Stimulated activated CD4-positive, alpha-beta T cell treated with anti-CD3 and anti-CD28 coated beads, Interleukin-4, amount 100 ng/mL, for 1 hour (primary cell): ENCODE results near the gene MYMX.
"Not testable (repeated sequence)": the region's sequence is repeated elsewhere in the genome, so short reads cannot be mapped to it uniquely, and the experiment has no call there.

ENCODE experiments used
- DNase-seq: peaks from one replicate; pipeline ENCODE4 v3.0.0-alpha.2; 2020

Gene MYMX

DNA sequence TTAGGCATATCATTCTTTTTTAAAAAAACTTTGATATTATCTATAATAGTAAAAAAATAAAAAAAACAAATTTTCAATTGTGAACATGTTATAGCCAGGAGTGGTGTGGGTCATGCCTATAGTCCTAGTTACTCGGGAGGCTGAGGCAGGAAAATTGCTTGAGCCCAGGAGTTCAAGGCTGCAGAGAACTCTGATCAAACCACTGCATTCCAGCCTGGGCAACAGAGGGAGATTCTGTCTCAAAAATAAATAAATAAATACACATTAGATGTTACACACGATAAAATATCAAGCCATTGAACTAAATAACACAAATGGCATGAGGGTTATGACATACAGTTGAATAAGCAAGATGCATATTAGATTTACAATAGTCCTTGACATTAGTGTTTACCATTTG is 27.9 kb upstream of the MYMX start:
- DNase-seq: no peak

DNA sequence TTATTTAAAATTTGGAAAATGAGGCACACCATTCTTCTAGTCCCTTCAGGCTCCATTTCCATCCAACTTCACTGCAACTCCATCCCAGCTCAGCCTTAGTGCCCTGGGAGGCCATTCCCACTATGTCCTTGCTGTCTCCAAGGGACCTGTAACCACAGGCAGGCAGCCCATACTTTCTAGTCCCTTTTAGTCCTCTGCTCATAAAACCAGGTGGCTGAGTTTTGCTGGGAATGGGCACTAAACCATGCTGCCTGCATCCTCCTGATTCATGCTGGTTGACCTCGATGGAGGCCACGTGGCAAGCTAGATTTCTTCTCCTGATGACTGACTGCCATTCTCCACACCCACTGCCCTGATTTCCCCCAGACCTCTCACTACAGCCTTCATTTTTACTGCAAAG is 27.5 kb upstream of the MYMX start:
- DNase-seq: no peak

DNA sequence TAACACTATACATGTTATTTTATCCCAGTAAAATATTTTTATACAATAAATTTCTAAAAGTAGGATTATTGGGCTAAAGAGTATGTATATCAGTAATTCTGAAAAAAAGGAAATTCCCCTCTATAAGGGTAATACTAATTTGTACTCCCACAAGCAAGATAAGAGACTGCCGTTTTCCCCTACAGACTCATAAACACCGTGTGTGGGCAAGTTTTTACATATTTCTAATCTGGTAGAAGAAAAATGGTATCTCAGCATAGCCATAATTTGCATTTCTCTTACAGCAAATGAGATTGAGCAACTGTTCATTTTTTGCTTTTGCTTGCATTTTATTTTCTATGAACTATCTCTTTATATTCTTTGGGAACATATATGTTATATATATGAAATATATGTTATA is 26.0 kb upstream of the MYMX start:
- no peak for DNase-seq

DNA sequence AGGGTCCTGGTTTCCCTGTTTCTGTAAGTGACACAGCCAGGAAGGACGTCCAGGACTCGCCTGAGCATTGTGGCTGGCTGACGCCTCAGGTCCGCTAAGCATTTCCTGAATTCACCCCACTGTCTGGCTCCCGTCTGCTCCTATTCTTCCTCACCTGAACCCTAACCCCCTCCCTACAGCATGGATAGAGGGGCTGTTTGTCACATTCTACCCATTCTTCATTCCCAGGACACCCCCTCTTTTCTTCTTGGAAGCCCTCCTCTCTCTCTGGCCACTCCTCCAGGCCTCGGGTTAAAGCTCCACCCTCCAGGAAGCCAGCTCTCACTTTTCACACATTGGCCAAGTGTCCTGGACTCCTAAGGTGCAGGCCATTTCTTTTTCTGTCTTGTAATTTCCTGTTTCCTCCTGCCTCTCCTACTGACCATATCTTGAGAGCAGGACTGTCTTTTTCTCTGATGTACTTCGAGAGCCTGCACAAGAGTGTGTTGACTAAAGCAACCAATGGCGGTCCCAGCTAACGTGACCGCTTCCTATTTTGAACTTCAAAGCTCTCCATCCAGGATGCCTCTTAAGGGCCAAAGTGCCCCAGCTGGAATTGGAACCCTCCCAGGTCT is 24.2 kb upstream of the MYMX start:
- no peak for DNase-seq

DNA sequence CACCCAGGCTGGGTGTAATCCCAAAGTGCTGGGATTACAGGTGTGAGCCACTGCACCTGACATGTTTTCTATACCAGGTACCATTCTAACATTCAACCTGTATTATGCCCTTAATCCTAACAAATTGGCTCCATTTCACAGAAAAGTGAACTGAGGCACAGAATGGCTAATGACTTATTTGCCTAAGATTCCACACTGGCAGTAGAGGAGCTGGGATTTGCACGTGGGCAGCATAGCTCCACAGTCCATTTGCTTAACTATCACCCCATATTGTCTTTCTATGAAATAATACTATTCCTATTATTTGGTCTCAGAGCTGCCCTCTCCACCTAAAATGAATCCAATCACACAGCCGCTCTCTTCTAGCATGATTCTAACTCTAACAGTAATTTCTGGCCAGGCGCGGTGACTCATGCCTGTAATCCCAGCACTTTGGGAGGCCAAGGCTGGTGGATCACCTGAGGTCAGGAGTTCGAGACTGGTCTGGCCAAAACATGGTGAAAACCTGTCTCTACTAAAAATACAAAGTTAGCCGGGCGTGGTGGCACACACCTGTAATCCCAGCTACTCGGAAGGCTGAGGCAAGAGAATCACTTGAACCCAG is 23.3 kb upstream of the MYMX start:
- no peak for DNase-seq

DNA sequence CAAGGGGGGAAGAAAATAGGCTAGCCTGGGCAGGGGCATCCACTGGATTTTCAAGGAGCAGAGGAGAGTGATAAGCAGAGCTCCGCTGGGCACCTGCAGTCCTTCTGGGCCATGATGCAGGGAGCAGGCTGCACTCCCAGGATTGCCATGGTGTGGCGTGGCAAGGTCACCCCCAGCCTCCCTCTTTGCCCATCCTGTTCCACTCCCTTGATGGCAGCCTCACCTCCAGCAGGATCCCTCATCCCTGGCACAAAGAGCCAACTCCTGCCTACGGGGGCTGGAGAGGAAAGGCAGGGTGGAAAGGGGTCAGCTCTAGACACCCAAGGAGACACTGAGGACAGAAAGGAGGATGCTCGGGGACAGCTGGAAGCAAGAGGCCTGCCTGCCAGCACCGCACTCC is 22.4 kb upstream of the MYMX start:
- no peak for DNase-seq

DNA sequence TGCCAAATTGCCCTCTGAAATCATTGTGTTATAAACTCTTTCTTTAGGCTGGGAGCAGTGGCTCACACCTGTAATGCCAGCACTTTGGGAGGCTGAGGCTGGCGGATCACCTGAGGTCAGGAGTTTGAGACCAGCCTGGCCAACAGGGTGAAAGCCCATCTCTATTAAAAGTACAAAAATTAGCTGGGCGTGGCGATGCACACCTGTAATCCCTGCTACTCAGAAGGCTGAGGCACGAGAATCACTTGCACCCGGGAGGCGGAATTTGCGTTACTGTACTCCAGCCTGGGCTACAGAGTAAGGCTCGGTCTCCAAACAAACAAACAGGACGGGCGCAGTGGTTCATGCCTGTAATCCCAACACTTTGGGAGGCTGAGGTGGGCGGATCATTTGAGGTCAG is 20.4 kb upstream of the MYMX start:
- not testable (repeated sequence) for DNase-seq

DNA sequence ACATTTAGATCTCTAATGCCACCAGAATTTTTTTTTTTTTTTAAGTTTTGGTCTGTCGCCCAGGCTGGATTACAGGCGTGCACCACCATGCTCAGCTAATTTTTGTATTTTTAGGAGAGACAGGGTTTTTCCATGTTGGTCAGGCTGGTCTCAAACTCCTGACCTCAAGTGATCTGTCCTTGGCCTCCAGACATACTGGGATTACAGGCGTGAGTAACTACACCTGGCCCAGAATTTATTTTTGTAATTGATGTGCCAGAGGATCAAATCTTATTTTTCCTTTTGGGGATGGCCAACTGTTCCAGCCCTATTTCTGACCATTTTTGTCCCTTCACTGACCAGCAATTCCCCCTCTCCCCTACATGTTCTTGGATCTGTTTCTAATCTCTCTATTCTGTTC is 18.0 kb upstream of the MYMX start:
- no peak for DNase-seq

DNA sequence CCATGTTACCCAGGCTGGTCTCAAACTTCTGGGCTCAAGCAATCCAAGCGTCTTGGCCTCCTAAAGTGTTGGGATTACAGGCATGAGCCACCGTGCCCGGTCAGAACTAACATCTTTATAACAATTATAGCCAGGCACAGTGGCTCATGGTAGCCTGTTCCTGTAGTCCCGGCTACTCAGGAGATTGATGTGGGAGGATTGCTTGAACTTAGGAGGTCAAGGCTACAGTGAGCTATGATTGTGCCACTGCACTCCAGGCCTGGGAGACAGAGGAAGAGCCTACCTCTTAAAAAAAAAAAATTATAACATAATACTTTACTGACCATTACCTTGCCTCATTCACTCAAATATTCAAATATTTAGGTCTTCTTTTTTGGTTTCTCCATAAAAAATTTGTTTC is 16.8 kb upstream of the MYMX start:
- DNase-seq: no peak

DNA sequence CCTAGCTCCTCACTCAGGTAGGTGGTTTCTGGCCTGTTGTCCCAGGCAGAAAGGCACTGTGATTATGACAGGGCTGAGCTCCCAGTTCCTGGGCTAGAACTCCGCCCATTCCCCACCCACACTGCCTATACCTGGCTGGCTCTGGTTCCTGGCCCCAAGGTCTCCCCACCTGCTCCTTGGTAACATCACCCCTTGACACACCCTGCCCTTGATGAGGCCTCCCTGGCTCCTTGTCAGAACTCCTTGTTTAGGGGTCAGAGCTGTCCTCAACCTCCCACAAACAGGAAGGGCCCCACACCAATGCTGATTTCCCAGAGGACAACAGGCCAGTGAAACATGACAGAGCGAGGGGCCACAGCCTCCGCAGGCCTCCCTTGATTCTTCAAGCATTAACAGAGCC is 15.5 kb upstream of the MYMX start:
- no peak for DNase-seq

DNA sequence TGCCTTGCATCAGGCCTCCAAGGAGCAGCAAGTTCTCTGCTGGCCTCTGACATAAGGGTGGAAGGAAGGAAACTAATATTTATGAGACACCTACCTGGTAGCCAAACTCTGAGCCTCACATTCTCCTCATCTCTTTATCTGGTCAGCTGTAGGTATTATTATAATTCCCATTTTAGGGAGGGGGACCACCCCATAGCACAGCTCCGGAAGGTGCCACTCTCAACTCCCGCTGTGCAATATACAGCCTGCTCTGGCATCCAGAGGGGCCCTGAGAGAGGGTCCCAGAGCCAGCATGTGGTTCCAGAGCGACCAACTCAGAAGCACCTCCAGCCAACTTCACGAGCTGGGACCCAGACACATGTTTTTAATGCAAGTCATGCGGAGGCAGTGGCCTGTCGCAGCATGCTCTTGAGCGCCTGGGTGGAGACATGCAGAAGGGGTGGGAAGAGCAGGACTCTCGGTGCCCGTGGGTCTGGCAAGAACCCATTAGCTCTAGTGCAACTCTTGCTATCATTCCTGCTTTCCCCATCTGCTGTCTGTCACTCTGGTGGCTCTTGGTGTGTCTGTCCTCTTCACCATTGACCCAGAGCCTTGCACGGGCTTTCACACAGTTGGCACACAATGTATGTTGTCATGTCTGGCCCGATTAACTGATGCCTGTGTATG is 15.0 kb upstream of the MYMX start:
- no peak for DNase-seq

DNA sequence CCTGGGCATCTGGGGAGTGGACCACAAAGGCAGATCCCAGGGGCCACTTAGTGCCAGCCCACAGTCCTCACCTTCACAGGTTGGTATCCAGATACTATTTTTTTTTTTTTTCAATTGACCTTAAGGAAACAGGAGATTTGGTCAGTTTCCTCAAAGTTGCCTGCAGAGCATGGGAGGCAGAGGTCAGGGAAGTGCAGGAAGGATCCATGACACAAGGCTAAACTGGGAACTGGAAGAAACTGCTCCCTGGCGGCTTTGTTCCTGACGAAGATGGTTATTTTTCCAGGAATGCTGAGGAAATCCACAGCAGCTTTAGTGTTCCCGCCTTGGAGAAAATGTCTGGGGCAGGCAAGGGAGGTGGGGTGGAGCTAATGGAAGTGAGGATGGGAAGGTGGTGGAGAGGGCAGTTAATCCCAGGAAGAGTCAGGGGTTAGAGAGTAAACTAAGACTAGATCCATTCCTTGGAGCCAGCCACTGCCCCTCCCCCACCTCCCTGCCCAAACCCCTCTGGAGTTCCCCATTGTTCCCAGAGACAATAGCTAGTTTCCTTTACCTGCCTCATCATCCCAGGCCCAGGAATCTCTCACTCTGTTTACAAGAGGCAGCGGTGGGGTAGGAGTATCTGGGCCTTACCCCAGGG is 14.3 kb upstream of the MYMX start:
- no peak for DNase-seq

DNA sequence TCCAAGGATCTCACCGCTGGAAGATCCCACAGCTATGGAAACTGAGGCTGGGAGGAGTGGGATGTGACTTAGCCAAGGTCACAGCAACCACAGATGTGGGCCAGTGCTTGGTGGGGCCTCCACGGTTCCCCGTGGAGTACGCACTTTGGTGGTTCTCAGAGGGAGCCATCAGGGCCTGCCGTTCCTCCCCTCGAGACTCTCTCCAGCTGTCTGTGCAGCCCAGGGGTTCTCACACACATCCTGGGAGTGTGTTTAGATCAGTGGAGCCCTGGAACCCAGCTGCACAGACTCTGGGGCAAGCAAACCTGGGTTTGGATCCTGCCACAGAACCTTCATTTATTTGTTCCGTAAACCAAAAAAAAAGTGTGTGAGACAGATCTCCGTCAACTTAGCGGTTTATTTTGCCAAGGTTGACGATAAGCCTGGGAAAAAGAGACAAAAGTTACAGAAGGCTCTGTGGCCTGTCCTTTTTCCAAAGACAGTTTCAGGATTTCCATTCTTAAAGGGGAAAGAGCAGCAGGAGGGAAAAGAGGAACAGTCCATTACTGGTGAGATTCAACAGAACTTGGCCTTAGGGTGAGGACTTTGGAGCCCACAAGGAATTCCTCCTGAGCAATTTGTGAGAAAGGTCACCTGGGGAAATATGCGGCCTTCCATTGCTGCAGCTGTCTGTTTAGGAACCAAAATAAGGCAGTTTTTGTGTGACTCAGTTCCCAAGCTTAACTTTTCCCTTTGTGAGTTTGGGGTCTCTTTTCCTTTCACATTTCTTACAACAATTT is 13.6 kb upstream of the MYMX start:
- DNase-seq: no peak

DNA sequence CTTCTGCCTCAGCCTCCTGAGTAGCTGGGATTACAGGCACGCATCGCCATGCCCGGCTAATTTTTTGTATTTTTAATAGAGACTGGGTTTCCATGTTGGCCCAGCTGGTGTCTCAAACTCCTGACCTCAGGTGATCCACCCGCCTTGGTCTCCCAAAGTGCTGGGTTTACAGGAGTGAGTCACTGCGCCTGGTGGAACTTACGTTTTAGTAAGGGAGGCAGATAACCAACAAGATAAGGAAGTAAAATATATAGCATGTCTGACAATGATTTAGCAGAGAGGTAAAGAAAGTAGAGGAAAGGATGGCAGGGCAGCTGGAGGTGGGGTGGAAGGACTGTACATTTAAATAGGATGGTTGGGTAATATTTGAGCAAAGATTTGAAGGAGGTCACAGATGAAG is 12.8 kb upstream of the MYMX start:
- no peak for DNase-seq

DNA sequence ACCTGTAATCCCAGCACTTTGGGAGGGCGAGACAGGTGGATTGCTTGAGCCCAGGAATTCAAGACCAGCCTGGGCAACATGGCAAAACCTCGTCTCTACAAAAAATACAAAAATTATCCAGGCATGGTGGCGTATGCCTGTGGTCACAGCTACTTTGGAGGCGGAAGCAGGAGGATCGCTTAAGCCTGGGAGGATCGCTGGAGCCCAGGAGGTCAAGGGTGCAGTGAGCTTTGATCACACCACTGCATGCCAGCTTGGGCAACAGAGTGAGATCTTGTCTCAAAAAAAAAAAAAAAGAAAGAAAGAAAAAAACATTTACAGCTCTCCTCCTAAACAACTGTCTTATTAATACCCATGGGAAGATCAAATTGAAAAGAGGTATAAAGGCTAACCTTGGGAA is 8.8 kb upstream of the MYMX start:
- DNase-seq: no peak

DNA sequence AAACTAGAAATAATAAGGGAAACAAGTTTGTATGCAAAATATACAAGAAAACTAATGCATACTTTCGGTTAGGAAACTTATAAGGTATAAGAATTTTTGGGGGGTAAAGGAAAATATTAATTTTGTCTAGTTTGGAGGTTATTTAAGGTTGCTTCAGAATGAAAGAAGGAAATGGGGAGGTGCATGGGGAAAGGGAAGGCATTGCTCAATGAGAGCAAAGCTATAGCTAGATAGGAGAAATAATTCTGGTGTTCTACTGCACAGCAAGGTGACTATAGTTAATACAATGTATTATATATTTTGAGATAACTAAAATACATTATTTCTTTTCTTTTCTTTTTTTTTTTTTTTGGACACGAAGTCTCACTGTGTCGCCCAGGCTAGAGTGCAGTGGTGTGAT is 5.4 kb upstream of the MYMX start:
- DNase-seq: no peak

DNA sequence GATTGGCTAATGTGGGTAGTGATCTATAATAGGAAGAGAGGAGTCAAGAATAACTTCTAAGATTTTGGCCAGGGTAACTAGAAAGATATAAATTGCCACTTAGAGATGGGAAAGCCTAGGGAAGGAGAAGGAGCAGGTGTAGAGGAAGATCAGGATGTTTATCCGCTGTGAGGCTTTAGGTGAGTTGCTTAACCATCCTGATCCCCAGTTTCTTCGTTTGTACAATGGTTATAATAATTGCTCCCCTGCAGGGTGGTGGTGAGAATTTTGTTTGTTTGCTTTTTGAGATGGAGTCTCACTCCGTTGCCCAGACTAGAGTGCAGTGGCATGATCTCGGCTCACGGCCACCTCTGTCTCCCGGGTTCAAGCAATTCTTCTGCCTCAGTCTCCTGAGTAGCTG is 2.4 kb upstream of the MYMX start:
- DNase-seq: no peak

DNA sequence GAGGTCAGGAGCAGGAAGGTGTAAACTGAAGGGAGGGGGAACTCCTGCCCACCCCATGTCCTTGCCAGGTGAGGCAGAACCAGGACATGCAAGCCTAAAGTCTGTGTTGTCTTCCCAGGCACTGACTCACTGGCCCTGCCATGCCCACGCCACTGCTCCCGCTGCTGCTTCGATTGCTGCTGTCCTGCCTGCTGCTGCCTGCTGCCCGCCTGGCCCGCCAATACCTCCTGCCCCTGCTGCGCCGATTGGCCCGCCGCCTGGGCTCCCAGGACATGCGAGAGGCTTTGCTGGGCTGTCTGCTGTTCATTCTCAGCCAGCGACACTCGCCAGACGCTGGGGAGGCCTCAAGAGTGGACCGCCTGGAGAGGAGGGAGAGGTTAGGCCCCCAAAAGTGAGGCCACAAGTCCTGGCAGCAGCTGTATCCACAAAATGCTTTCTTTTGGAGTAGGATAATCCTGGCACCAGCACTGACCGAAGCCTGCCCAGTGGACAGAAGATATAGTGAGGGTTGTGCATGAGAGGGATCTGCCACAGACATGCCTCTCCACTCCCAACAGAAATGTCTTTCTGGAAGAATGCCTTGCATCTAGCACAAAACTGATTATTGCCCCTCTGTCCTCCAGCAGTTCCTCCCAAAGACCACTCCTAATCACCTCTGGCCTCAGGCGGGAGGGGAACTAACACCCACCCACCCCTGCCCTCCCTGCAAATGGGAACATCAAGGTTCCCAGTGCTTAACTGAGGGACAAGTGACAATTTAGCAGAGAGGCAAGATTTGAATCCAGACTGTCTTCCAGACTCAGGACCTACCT is 812 bp downstream of the MYMX start:
- DNase-seq: no peak

DNA sequence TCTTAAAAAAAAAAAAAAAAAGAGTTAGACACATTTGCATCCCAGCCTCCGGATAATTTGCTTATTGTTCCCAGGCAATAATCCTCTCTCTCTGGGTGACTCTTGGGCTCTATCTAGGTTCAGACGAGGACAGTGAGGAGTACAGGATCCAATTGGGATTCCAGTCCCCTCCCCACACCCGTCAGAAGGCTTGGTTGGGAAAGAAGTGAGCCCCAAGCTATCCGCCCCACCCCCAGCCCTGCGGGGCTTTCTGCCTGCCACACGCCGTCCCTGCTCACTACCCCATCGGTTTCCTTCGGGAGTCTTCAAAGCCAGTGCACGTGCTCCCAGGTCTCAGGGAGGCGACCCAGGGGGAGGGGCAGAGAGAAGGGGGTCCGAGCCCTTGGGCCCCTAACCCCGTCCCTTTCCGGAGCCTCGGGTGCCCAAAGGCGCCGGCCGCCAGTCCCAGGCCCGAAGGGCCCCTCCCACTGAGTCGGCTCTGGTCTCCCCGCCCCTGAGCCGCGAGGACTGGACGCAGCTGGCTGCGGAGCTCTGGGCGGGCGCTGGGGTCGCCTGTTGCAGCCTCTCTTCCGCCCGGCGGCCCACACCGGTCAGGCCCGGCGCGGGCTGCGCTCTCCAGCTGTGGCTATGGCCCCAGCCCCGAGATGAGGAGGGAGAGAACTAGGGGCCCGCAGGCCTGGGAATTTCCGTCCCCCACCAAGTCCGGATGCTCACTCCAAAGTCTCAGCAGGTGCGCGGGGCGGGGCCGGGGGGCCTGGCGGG is 2.5 kb downstream of the MYMX start:
- DNase-seq: peak; percentile 18

DNA sequence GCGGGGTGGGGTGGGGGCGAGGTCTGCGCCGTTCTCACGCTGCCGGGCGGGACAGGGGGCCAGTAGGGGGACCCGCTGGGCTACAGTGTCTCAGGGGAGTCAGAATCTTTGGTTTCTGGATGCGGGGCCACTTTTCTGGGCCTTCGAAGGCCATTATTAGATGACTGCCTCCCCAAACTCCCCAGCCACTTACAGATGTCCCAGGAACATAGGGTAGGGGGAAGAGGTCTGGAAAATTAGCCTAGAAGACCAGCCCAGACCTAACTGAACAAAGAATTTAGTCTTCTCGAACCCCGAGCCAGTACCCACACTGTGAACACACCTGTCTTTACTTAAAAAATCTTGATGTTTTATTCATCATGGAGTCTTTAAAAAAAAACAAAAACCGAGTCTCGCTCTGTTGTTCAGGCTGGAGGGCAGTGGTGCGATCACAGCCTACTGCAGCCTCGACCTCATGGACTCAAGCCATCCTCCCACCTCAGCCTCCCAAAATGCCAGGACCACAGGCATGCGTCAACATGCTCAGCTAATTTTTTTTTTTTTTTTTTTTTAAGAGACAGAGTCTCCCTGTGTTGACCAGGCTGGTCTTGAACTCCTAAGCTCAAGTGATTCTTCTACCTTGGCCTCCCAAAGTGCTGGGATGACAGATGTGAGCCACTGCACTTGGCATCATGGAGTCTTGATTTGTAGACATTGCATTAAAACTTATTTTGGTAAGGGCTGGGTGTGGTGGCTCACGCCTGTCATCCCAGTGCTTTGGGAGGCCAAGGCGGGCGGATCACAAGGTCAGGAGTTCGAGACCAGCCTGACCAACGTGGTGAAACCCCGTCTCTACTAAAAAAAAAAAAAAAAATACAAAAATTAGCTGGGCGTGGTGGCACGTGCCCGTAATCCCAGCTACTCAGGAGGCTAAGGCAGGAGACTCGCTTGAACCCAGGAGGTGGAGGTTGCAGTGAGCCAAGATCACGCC is 3.4 kb downstream of the MYMX start:
- DNase-seq: no peak

DNA sequence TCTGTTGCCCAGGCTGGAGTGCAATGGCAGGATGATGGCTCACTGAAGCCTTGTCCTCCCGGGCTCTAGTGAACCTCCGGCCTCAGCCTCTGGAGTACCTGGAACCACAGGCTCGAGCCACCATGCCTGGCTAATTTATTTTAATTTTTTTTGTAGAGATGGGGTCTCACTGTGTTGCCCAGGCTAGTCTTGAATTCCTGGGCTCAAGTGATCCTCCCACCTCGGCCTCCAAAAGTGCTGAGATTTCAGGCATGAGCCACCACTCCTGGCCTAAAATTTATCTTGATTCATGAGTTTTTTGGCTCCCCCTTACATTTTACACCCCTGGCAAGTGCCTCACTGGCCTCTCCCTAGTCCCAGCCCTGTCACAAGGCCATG is 4.2 kb downstream of the MYMX start:
- no peak for DNase-seq
